HFF-Myc (cell line): ENCODE results near the gene TMEM176A.

Experiments
- DNase-seq: peaks from one replicate; pipeline ENCODE4 v3.0.0-alpha.2; 2011; ENCODE audit warnings: low read depth; ENCODE audit errors: extremely low read depth
- H3K4me3 ChIP-seq: replicated peaks from 2 replicates; pipeline ENCODE4 v1.5.1; 2011; ENCODE audit warnings: low read depth, mild to moderate bottlenecking, control low read depth, low read length
- TF ChIP-seq, protein P1 (sequence below): IDR thresholded peaks from 2 replicates; pipeline ENCODE4 v1.5.1; 2012; ENCODE audit warnings: mild to moderate bottlenecking, low read depth, low read length, control low read depth; ENCODE audit errors: missing control alignments

Gene TMEM176A

DNA sequence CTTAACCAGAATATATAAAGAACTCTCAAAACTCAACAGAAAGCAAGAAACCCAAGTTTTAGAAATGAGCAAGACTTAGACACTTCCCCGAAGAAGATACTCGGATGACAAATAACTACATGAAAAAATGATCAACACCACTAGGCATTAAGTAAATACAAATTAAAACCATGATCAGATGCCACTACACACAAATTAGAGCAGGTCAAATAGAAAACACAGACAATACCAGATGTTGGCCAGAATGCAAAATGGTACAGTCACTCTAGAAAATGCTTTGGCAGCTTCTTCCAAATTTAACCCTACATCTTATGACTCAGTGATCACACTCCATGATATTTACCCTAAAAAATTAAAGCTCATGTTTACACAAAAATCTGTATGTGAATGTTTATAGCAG lies 18.4 kb downstream of the TMEM176A start:
- TF ChIP-seq, protein P1, sequence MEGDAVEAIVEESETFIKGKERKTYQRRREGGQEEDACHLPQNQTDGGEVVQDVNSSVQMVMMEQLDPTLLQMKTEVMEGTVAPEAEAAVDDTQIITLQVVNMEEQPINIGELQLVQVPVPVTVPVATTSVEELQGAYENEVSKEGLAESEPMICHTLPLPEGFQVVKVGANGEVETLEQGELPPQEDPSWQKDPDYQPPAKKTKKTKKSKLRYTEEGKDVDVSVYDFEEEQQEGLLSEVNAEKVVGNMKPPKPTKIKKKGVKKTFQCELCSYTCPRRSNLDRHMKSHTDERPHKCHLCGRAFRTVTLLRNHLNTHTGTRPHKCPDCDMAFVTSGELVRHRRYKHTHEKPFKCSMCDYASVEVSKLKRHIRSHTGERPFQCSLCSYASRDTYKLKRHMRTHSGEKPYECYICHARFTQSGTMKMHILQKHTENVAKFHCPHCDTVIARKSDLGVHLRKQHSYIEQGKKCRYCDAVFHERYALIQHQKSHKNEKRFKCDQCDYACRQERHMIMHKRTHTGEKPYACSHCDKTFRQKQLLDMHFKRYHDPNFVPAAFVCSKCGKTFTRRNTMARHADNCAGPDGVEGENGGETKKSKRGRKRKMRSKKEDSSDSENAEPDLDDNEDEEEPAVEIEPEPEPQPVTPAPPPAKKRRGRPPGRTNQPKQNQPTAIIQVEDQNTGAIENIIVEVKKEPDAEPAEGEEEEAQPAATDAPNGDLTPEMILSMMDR, result no peak
- no peak for DNase-seq
- no peak overlapping the region for H3K4me3 ChIP-seq

GRCh38 chr7:150820148-150820547 lies 19.6 kb downstream of the TMEM176A start:
- TF ChIP-seq, protein P1, result no peak
- H3K4me3 ChIP-seq, result no peak overlapping the region
- no peak for DNase-seq

DNA sequence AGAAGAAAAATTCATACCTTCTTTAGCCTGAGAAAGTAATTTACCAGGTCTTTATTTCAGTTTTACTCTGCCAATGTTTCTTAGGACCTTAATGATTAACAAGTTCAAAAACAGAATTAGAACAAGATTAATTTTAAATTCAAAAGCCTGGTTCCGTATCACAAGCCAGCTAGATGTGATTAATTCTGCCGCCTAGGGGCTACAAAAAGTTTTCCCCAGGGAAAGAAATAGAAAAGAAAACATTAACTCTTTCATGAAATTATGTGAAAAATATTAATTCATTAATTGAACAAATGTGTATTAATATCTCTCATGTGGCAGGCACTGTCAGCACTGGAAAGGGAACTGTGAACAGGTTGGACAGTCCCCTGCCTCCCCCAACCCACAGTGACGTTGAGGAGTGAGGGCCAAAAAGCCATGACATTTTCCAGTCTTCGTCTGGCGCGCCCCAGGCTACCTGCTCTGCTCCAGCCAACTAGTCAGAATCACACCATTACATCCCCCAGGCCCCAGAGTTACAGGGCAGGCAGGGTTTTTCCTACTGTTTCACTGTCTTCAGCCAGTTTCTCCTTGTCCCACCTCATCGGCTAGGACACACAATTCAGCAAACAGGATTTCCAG lies 20.1 kb downstream of the TMEM176A start:
- H3K4me3 ChIP-seq, result no peak overlapping the region
- TF ChIP-seq, protein P1, result no peak
- no peak for DNase-seq

- DNase-seq, result no peak
- H3K4me3 ChIP-seq, result no peak overlapping the region
- TF ChIP-seq, protein P1, result no peak
Observed at GRCh38 chr7:150823043-150823442, 22.5 kb downstream of the TMEM176A start.

- H3K4me3 ChIP-seq, result no peak overlapping the region
- no peak for DNase-seq
- TF ChIP-seq, protein P1, result no peak
Observed at GRCh38 chr7:150823484-150824126, 23.0 kb downstream of the TMEM176A start.

DNA sequence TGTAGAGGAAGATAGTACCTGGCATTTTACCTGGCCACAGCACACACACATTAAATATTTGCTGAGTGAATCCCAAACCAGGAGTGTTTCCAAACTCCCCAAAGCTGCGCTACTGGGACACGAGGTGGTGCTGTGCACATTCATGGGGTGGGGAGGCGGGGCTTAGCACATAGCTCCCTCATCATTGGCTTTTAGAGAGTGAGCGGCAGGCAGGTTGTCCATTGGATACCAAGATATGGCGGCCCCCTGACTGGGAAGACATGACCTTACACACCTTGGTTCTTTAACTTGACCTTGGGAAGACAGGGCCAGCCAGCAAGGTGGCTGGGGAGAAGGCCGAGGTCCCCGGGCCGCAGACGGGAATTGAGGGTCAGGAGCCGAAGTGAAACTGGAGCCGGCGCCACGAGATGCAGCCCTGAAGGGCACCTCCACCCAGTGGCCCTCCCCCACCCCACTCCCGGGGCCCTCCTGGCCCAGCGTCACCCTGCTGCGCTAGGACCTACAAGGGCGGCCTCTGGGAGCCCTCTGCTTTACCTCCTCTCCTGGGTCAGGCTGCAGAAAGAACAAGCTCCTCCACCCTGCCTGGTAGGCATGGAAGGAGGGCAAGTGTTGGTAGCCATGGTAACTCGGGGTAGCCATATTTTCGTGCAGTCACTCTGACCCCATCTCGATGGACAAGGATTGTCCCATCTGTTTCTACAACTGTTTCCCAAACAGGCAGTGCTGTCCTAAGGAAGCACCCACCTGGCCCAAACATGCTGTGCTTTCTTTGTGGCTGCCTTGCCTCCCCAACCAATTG lies 24.0 kb downstream of the TMEM176A start:
- no peak for DNase-seq
- TF ChIP-seq, protein P1, result no peak
- H3K4me3 ChIP-seq, result no peak overlapping the region
